ENCODE data around the gene NCR3LG1.

NCR3LG1 gene

GRCh38 chr11:17399236-17399635 lies 47.6 kb downstream of the NCR3LG1 start:
- no peak for ATAC-seq
- no peak for TF ChIP-seq ZNF70 (CRISPR knock-in tag; IDR thresholded peaks at IDR 0.05)
- no peak for TF ChIP-seq TOX (CRISPR knock-in tag; IDR thresholded peaks at IDR 0.05; ENCODE audit: borderline replicate concordance)
- no peak for TF ChIP-seq CSDC2 (CRISPR knock-in tag; IDR thresholded peaks at IDR 0.05)
- no peak for TF ChIP-seq ZNF8 (CRISPR knock-in tag; IDR thresholded peaks at IDR 0.05)
- TF ChIP-seq ZC3H10 (CRISPR knock-in tag; IDR thresholded peaks at IDR 0.05), result no peak
- TF ChIP-seq CREB5 (CRISPR knock-in tag; IDR thresholded peaks at IDR 0.05; ENCODE audit: low read depth), result no peak
- TF ChIP-seq ZNF565 (CRISPR knock-in tag; conservative IDR thresholded peaks at IDR 0.05; ENCODE audit: low read depth), result no peak
- TF ChIP-seq ESRRG (CRISPR knock-in tag; IDR thresholded peaks at IDR 0.05), result no peak
- TF ChIP-seq GLIS3 (CRISPR knock-in tag; IDR thresholded peaks at IDR 0.05), result no peak
- no peak for TF ChIP-seq OSR1 (CRISPR knock-in tag; IDR thresholded peaks at IDR 0.05)
- no peak for TF ChIP-seq PPARA (CRISPR knock-in tag; IDR thresholded peaks at IDR 0.05; ENCODE audit: borderline replicate concordance)
- no peak for TF ChIP-seq ZFP30 (CRISPR knock-in tag; IDR thresholded peaks at IDR 0.05)
- TF ChIP-seq PATZ1 (CRISPR knock-in tag; IDR thresholded peaks at IDR 0.05; ENCODE audit: borderline replicate concordance), result no peak
- no peak for TF ChIP-seq CSRNP3 (CRISPR knock-in tag; IDR thresholded peaks at IDR 0.05)
- no peak for TF ChIP-seq TCF4 (CRISPR knock-in tag; IDR thresholded peaks at IDR 0.05; ENCODE audit: borderline replicate concordance)
- no peak for TF ChIP-seq ARNTL (CRISPR knock-in tag; IDR thresholded peaks at IDR 0.05; ENCODE audit: borderline replicate concordance, low read depth)
- TF ChIP-seq ZFP3 (CRISPR knock-in tag; IDR thresholded peaks at IDR 0.05), result no peak
- no peak for TF ChIP-seq BACH2 (CRISPR knock-in tag; IDR thresholded peaks at IDR 0.05; ENCODE audit: borderline replicate concordance)

- ATAC-seq, result no peak
- TF ChIP-seq BACH2 (CRISPR knock-in tag; IDR thresholded peaks at IDR 0.05; ENCODE audit: borderline replicate concordance) (no peak), PATZ1 (CRISPR knock-in tag; IDR thresholded peaks at IDR 0.05; ENCODE audit: borderline replicate concordance) (no peak), CREB5 (CRISPR knock-in tag; IDR thresholded peaks at IDR 0.05; ENCODE audit: low read depth) (no peak), ISL1 (CRISPR knock-in tag; IDR thresholded peaks at IDR 0.05) (no peak), ARNTL (CRISPR knock-in tag; IDR thresholded peaks at IDR 0.05; ENCODE audit: borderline replicate concordance, low read depth) (no peak), TOX (CRISPR knock-in tag; IDR thresholded peaks at IDR 0.05; ENCODE audit: borderline replicate concordance) (no peak), ZC3H10 (CRISPR knock-in tag; IDR thresholded peaks at IDR 0.05) (no peak), TSHZ2 (CRISPR knock-in tag; IDR thresholded peaks at IDR 0.05) (no peak), CSRNP3 (CRISPR knock-in tag; IDR thresholded peaks at IDR 0.05) (no peak)
These were observed 48.6 kb downstream of the NCR3LG1 start for GRCh38 chr11:17400048-17400775.
